DOHH2 (cell line): ENCODE results near the gene ARHGAP40.

Experiments
- H3F3A ChIP-seq: fragments of 200-600 bp; sonication (generic), shearing (Covaris generic); 2 replicates; pipeline ENCODE4 v1.6.0; 2016; ENCODE audit warnings: antibody characterized with exemption, mild to moderate bottlenecking; ENCODE audit not compliant: control insufficient read depth, insufficient read depth
- H3K27ac ChIP-seq: fragments of 200-600 bp; sonication (generic); 2 replicates; pipeline ENCODE4 v1.5.1; 2014; ENCODE audit warnings: low read depth, mild to moderate bottlenecking, low read length, moderate library complexity
- H3K27me3 ChIP-seq: fragments of 200-600 bp; sonication (generic); 2 replicates; pipeline ENCODE4 v1.6.1; 2014; ENCODE audit warnings: mild to moderate bottlenecking, low read length, mixed read lengths; ENCODE audit not compliant: control insufficient read depth
- H3K36me3 ChIP-seq: fragments of 200-600 bp; sonication (generic); 2 replicates; pipeline ENCODE4 v1.6.1; 2014; ENCODE audit warnings: mild to moderate bottlenecking, low read length, moderate library complexity, mixed read lengths; ENCODE audit not compliant: control insufficient read depth
- H3K4me1 ChIP-seq: fragments of 200-600 bp; sonication (generic); 2 replicates; pipeline ENCODE4 v1.6.1; 2014; ENCODE audit warnings: mild to moderate bottlenecking, low read length, mixed read lengths; ENCODE audit not compliant: control insufficient read depth
- H3K4me2 ChIP-seq: fragments of 200-600 bp; sonication (generic); 2 replicates; pipeline ENCODE4 v1.6.0; 2014; ENCODE audit warnings: mild to moderate bottlenecking, low read length, moderate library complexity
- H3K4me3 ChIP-seq: fragments of 200-600 bp; sonication (generic); 2 replicates; pipeline ENCODE4 v1.5.1; 2014; ENCODE audit warnings: mild to moderate bottlenecking, low read length, mixed read lengths
- H3K79me2 ChIP-seq: fragments of 200-600 bp; sonication (generic); 2 replicates; pipeline ENCODE4 v1.6.1; 2014; ENCODE audit warnings: mild to moderate bottlenecking, low read length, mixed read lengths; ENCODE audit not compliant: control insufficient read depth
- H3K9me2 ChIP-seq: fragments of 200-600 bp; sonication (generic); replicated peaks from 2 replicates; pipeline ENCODE4 v1.6.1; 2014; ENCODE audit warnings: mild to moderate bottlenecking, low read length, mixed read lengths; ENCODE audit not compliant: control insufficient read depth
- H3K9me3 ChIP-seq: fragments of 200-600 bp; sonication (generic); 2 replicates; pipeline ENCODE4 v1.6.1; 2014; ENCODE audit warnings: antibody characterized with exemption, low read length, mixed read lengths; ENCODE audit not compliant: control insufficient read depth, insufficient read depth
- H4K20me1 ChIP-seq: fragments of 200-600 bp; sonication (generic); 2 replicates; pipeline ENCODE4 v1.6.0; 2014; ENCODE audit warnings: low read depth, mild to moderate bottlenecking, antibody characterized with exemption, low read length, moderate library complexity; ENCODE audit not compliant: control insufficient read depth, insufficient read depth
- EZH2phosphoT487 ChIP-seq: fragments of 200-600 bp; sonication (generic); IDR thresholded peaks from 2 replicates; pipeline ENCODE4 v1.6.1; 2017; ENCODE audit warnings: borderline replicate concordance, mild to moderate bottlenecking, antibody characterized with exemption, low read length, moderate library complexity, mixed read lengths
- TF ChIP-seq, protein P1 (sequence below): fragments of 200-600 bp; sonication (generic); IDR thresholded peaks from one replicate; pipeline ENCODE4 v1.5.1; 2014; ENCODE audit warnings: antibody characterized with exemption, mild to moderate bottlenecking, low read depth, low read length; ENCODE audit not compliant: poor library complexity, severe bottlenecking

Gene ARHGAP40

DNA sequence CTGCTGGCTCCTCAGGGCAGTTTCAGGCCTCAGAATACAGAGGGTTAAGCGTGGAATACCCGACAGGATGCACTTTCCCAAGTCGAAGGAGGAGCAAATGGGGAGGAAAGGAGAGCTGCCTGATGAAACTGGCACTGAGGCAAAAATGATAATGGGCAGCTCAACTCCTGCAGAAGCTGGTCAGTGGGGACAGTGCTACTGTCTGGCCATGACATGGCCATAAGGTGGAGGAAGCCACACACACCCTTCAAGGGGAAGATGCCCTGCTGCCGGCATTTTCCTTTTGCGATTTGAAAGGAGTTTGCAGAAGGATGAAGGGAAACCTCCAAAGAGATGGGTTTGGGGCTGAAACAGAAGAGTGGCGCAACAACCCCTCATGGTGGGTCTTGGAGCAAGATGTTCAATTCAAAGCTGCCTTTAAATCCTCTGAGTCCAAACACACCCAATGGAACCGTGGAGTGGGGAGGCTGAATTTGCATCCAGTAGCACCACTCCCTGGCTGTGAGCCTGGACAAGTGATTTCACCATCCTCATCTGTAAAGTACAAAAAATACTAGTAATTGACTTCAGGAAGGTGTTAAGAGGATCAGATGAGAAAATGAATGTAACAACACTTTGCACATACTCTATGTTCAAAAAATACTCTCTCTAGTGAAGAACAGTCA, 17.4 kb upstream of the ARHGAP40 start:
- Histone ChIP-seq H3F3A (no peaks in the 10 kb centered on the region), H3K4me3 (no peak overlapping the region), H3K4me2 (no peak overlapping the region), H3K27me3 (peaks cover 4% of the 10 kb centered on the region; the same call in 1 of the 2 replicates), H3K27ac (no peak overlapping the region), H3K79me2 (no peaks in the 10 kb centered on the region), H3K9me3 (no peaks in the 10 kb centered on the region), H3K36me3 (no peaks in the 10 kb centered on the region), H3K9me2 (no peaks in the 10 kb centered on the region), H4K20me1 (no peaks in the 10 kb centered on the region), H3K4me1 (no peaks in the 10 kb centered on the region)
- no peak for TF ChIP-seq EZH2phosphoT487
- TF ChIP-seq, protein P1, sequence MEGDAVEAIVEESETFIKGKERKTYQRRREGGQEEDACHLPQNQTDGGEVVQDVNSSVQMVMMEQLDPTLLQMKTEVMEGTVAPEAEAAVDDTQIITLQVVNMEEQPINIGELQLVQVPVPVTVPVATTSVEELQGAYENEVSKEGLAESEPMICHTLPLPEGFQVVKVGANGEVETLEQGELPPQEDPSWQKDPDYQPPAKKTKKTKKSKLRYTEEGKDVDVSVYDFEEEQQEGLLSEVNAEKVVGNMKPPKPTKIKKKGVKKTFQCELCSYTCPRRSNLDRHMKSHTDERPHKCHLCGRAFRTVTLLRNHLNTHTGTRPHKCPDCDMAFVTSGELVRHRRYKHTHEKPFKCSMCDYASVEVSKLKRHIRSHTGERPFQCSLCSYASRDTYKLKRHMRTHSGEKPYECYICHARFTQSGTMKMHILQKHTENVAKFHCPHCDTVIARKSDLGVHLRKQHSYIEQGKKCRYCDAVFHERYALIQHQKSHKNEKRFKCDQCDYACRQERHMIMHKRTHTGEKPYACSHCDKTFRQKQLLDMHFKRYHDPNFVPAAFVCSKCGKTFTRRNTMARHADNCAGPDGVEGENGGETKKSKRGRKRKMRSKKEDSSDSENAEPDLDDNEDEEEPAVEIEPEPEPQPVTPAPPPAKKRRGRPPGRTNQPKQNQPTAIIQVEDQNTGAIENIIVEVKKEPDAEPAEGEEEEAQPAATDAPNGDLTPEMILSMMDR: no peak

DNA sequence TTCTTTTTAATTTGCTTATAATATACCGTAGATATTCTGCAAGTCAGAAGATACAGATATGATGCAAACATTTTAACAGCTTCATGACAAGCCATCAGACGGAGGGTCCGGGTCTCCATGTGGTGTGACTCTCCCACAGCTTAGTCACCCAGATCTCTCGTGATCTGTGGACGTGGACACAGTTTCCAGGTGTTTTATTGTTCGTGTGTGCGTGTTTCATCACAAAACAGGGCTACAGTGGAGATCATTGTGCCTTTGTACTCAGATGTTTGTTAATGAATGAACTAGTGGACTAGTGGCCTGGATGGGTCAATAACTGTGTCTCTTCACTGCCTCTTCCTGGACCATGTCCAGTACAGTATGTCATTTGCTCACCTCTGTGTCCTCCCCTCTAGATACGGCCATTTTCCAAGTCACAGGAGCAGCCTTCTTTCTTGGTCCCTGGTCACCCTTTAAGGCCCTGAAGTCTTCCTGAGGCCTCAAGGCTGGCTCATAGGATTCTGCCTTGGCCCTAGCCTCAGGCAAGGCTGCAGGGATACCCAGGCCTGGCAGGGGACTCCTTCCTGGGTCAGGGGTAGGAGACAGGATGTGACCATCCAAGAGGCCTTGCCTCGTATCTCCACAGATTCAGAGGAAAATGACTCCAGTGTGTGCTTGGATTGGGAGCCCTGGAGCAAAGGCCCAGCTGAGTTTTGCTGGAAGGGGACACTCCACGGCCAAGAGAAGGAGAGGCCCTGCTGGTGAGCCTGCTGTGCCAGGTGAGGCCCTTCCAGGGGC, 16.0 kb upstream of the ARHGAP40 start:
- H3K4me3 ChIP-seq: no peak overlapping the region
- no peaks in the 10 kb centered on the region for H3K9me3 ChIP-seq
- H3K36me3 ChIP-seq: no peaks in the 10 kb centered on the region
- H3K27ac ChIP-seq: no peak overlapping the region
- no peaks in the 10 kb centered on the region for H3F3A ChIP-seq
- no peaks in the 10 kb centered on the region for H3K9me2 ChIP-seq
- no peaks in the 10 kb centered on the region for H3K4me1 ChIP-seq
- no peaks in the 10 kb centered on the region for H4K20me1 ChIP-seq
- no peak overlapping the region for H3K4me2 ChIP-seq
- H3K27me3 ChIP-seq: peaks cover 2% of the 10 kb centered on the region; the same call in 1 of the 2 replicates
- TF ChIP-seq EZH2phosphoT487: no peak
- TF ChIP-seq, protein P1: no peak
- H3K79me2 ChIP-seq: no peaks in the 10 kb centered on the region

DNA sequence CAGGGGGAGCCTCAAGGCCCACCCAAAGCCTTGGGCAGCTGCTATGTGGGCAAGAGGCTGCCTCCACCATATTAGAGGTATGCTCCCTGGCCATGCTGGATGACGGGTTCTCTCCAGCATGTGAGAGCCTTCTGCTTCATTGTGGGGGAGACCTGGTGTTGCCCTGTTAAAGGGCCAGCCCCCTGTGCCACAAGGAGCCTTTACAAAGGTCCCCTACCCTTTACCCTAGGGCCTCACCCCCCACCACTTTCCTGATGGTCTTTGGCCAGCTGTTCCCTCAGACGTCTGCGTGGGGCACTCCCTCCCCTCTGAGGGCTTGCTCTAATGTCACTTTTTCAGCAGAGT, 15.5 kb upstream of the ARHGAP40 start:
- Histone ChIP-seq H3K79me2 (no peaks in the 10 kb centered on the region), H3K4me1 (no peaks in the 10 kb centered on the region), H3K9me3 (no peaks in the 10 kb centered on the region), H3K27ac (no peak overlapping the region), H3F3A (no peaks in the 10 kb centered on the region), H4K20me1 (no peaks in the 10 kb centered on the region), H3K9me2 (no peaks in the 10 kb centered on the region), H3K4me2 (no peak overlapping the region), H3K4me3 (no peak overlapping the region), H3K27me3 (peaks cover 2% of the 10 kb centered on the region; the same call in 1 of the 2 replicates), H3K36me3 (no peaks in the 10 kb centered on the region)
- TF ChIP-seq EZH2phosphoT487: no peak
- TF ChIP-seq, protein P1: no peak
